ENCODE data around the gene KIF16B.

The KIF16B gene

GRCh38 chr20:16346956-16347355, 226.3 kb downstream of the KIF16B start:
- no peak for DNase-seq

- DNase-seq: no peak
Observed at GRCh38 chr20:16337707-16338106, 235.5 kb downstream of the KIF16B start.

- DNase-seq: no peak
Observed at GRCh38 chr20:16327606-16328005, 245.6 kb downstream of the KIF16B start.

GRCh38 chr20:16321291-16321690, 252.0 kb downstream of the KIF16B start:
- no peak for DNase-seq

GRCh38 chr20:16317445-16318362, 255.5 kb downstream of the KIF16B start:
- no peak for DNase-seq

- DNase-seq: no peak
Observed at GRCh38 chr20:16316513-16316912, 256.7 kb downstream of the KIF16B start.

- no peak for DNase-seq
Observed at GRCh38 chr20:16314748-16315159, 258.5 kb downstream of the KIF16B start.

- DNase-seq: no peak
Observed at GRCh38 chr20:16314320-16314719, 258.9 kb downstream of the KIF16B start.

- no peak for DNase-seq
Observed at GRCh38 chr20:16313917-16314316, 259.3 kb downstream of the KIF16B start.

- DNase-seq: no peak
Observed at GRCh38 chr20:16312998-16313397, 260.2 kb downstream of the KIF16B start.

GRCh38 chr20:16311756-16312155, 261.5 kb downstream of the KIF16B start:
- no peak for DNase-seq

- peak in 1 of 2 experiments; percentile 77 for DNase-seq
Observed at GRCh38 chr20:16308754-16309153, 264.5 kb downstream of the KIF16B start.

- DNase-seq: no peak
Observed at GRCh38 chr20:16302818-16303217, 270.4 kb downstream of the KIF16B start.

- no peak for DNase-seq
Observed at GRCh38 chr20:16301986-16302385, 271.3 kb downstream of the KIF16B start.

- DNase-seq: no peak
Observed at GRCh38 chr20:16299897-16300296, 273.4 kb downstream of the KIF16B start.

GRCh38 chr20:16296931-16297330, 276.3 kb downstream of the KIF16B start:
- no peak for DNase-seq

GRCh38 chr20:16295534-16295933, 277.7 kb downstream of the KIF16B start:
- no peak for DNase-seq

GRCh38 chr20:16293590-16293989, 279.7 kb downstream of the KIF16B start:
- no peak for DNase-seq

GRCh38 chr20:16292226-16292880, 280.9 kb downstream of the KIF16B start:
- no peak for DNase-seq

- no peak for DNase-seq
Observed at GRCh38 chr20:16290358-16290757, 282.9 kb downstream of the KIF16B start.

- DNase-seq: no peak
Observed at GRCh38 chr20:16287776-16288175, 285.5 kb downstream of the KIF16B start.

GRCh38 chr20:16286601-16287000, 286.6 kb downstream of the KIF16B start:
- no peak for DNase-seq

- DNase-seq: no peak
Observed at GRCh38 chr20:16284385-16285100, 288.7 kb downstream of the KIF16B start.

GRCh38 chr20:16283978-16284377, 289.3 kb downstream of the KIF16B start:
- DNase-seq: peak in 1 of 2 experiments; percentile 26

Data from NCI-H446 (cell line).